DLD1 (cell line): ENCODE results near the gene ADGRF4.

ENCODE experiments used
- in situ Hi-C: cut with HindIII; loops from 2 replicates; pipeline ENCODE4 v1.10.0; 2017; ENCODE audit warnings: low sequenced_read_pairs

Gene ADGRF4, protein sequence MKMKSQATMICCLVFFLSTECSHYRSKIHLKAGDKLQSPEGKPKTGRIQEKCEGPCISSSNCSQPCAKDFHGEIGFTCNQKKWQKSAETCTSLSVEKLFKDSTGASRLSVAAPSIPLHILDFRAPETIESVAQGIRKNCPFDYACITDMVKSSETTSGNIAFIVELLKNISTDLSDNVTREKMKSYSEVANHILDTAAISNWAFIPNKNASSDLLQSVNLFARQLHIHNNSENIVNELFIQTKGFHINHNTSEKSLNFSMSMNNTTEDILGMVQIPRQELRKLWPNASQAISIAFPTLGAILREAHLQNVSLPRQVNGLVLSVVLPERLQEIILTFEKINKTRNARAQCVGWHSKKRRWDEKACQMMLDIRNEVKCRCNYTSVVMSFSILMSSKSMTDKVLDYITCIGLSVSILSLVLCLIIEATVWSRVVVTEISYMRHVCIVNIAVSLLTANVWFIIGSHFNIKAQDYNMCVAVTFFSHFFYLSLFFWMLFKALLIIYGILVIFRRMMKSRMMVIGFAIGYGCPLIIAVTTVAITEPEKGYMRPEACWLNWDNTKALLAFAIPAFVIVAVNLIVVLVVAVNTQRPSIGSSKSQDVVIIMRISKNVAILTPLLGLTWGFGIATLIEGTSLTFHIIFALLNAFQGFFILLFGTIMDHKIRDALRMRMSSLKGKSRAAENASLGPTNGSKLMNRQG

DNA sequence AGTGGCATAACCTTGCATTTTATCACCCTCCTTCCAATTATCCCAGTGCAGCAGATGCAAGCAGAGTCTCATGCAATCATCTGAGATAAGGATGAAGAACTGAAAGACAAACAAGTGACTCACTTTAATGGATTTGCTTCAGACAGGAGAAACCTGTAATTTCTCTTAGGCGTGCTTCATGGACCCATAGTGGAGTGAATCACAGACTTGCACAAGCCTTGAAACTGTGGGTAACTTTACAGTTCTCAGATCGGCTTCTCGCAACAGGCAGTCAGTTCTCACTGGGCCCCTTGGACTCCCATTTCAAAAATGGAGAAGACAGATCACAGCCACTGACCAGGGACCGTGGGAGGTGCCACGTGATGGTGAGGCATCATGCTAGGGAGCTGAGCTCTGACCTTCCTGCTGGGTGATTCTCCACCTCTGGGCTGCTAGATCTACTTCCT, at the start of gene ADGRF4:
ADGRF4 (plus strand) TSS at position 239 of the 446 bp plus-strand sequence. CDS start 8,666 bp downstream, outside the sequence.
- in situ Hi-C loops = no loop called here

DNA sequence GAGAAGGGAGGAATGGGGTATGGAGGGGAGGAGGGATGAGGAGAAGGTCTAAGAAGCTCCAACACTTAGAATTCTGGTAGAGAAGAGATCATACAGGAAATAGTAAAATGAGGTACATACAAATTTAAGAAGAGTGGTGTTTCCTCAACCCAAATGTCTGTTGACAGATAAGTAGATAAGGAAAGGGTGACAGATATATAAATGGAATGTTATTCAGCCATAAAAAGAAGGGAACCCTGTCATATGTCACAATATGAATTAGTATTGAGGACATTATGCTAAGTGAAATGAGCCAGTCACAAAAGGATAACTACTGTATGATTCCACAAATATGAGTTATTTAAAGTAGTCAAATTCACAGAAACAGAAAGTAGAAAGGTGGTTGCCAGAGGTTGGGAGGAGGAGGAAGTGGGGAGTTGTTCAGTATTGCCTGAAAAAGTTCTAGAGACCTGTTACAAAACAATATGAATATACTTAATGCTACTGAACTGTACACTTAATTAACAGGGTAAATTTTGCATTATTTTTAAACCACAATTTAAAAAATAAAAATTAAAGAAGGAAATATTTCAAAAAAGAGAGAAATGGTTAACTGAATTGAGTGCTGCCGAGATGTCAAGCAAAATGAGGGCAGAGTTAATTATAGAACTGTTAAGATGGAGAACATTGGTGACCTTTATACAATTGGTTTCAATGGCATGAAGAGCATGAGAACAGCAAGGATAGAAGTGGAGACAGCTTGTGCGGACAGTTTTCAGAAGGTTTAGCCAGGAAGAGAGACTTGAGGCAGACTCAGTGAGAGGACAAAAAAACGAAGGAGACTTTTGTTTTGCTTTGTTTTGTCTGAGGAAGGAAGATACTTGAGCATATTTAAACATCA, 47.6 kb upstream of the ADGRF4 start:
- in situ Hi-C loops = no loop called here

DNA sequence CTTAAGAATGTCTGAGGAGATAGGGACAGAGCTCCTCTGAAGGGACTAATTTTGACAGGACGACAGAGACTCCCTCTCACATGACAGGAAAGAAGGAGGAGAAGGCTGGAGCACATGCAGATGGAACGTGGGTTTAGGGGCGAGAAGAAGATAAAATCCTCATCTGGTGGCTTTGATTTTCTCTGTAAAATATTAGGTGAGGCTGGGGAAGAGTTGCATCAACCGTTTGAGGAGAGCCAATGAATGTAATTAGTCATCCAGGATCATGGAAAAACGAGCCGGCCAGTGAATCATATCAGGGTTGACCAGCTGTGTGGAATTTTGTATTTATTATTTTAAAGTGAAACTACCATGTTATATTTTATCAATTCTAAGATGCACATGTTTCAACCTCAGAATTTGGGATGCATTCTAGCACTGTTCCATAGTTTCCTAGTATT, 46.9 kb upstream of the ADGRF4 start:
- in situ Hi-C loops = no loop called here

DNA sequence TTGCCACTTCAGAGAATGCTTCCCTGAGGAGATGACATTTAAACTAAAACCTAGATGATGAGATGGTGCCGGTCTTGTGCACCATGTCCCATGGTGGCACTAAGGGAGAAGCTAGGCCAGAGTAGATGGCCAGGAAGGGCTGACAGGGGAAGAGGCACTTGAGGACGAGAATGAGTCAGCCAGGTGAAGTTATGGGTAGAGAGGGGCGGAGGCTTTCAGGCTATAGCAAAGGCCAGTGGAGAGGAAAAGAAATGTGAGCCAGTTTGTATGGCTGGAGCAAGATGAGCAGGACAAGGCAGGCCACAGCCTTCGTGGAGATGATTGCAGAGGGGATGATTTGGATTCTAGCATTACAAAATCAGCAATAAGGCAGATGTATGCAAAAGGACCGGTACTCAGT, 44.7 kb upstream of the ADGRF4 start:
- in situ Hi-C loops = no loop called here

DNA sequence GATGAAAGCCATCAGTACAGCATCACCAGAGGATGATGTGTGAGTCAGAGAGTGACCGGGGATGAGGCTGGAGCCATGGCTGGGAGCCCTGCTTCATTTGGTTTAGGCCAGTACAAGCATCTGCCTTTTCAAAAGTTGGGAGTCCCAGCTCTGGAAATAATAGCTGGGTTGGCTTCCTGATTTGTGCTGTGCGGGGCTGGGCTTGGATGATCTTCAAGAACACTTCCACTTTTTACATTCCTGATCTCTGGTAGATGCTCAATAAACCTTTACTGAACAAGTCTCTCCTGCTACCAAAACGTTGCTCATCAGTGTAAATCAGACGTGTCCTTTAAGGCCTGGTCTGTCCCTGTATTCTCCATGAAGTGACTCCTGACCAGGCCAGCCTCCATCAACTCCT, 44.1 kb upstream of the ADGRF4 start:
- in situ Hi-C loops = no loop called here

DNA sequence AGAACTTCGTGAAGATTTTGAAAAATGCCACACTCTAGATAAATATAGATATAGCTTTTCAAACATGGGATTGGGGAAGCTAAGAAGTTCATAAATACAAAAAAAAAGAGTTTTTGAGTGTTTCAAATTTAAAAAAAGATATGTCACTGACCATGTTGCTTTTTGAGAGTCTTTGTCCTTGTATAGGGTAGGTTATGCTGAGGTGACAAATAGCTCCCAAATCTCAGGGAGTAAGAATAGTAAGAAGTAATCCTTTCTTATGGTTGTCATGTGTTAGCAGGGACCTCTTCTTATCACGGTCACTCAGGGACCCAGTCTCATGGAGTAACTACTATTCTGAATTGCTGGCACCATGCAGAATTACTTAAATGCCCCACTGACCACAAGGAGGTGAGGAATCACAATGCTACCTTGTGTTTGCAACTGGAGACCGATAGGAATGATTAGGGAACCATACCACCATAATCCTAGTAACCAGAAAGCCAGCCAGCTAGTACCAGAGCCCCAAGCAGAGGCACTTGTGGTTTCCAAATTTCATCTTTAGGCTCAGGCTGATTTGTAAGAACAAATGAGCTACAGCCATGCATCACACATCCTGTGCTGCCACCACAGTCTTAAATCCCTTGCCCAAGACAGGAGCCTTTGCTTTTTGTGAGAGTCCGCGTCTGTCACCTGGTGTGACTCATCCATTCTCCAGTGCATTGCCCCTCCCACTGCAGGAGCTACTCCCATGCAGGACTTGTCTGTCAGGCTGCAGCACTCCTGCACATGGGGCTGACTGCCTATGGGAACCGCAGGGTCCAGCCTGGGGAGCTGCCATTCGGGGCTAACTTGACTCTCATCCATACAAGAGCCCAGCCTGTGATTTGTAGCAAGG, 42.4 kb upstream of the ADGRF4 start:
- in situ Hi-C loops = no loop called here

DNA sequence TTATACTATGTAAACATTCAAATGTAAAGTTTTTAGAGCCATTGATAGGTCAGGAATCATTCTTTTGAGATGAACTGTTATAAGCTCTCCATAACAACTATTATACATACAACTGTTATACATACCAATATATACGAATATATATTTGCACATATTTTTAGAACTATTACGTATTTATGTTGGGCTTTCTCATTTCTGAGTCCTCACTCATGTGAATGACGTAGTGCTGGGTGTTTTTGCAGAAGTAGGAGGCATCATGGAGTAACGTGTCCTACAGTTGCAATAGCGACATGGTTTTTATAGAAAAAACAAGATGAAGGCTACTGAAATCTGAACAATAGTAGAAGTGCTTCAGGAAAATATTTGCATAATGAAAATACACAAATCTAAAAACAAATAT, 36.4 kb upstream of the ADGRF4 start:
- in situ Hi-C loops = no loop called here

DNA sequence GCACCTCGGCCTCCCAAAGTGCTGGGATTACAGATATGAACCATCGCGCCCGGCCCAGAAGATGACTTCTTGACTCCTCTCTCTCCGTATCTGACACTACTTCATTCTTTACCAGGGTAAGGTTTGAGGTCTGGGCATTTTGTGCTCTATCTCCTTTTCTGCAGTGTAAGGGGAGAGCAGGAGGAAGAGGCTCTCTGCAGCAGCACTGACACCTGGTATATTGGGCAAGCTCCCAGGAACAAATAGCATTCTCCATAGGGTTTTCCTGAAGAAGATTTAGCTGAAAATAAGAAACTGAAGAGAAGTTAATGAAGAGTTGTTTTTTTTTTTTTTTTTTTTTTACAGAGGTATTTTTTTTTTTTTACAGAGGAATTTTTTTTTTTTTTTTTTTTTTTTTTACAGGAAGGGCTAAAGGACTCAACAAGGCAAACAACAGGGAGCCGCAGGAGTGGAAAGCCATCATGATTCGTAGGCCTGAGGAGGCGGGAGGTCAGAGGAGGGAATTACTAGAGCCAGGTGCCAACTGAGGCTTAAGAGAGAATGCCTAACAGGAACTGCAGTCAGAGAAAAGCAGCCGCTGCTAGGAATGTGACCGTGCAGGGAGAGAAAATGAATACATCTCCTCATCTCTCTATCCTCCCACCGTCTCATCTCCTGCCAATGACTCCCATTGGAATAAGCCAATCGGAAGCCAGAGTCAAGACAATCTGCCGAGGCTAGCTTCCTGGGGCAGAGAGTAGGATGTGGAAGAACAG, 34.7 kb upstream of the ADGRF4 start:
- in situ Hi-C loops = no loop called here

DNA sequence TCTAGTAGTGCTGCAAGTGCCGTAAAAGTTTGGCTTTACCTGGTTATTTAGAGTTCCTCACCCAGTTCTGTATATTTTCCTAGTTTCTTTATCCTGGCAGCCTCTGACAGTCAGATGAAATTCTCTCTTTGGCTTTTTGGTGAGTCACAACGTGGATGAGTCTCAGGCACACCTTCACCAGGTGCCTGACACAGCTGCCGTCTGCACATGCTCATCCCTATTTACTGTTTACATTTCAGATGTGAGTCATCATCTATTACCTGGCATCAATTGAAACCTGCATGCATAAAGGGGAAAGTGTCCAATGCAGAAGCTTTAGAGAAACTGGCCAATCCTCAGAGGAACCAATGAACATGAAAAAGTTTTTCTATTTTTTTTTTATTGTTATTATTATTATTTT, 33.3 kb upstream of the ADGRF4 start:
- in situ Hi-C loops = no loop called here

DNA sequence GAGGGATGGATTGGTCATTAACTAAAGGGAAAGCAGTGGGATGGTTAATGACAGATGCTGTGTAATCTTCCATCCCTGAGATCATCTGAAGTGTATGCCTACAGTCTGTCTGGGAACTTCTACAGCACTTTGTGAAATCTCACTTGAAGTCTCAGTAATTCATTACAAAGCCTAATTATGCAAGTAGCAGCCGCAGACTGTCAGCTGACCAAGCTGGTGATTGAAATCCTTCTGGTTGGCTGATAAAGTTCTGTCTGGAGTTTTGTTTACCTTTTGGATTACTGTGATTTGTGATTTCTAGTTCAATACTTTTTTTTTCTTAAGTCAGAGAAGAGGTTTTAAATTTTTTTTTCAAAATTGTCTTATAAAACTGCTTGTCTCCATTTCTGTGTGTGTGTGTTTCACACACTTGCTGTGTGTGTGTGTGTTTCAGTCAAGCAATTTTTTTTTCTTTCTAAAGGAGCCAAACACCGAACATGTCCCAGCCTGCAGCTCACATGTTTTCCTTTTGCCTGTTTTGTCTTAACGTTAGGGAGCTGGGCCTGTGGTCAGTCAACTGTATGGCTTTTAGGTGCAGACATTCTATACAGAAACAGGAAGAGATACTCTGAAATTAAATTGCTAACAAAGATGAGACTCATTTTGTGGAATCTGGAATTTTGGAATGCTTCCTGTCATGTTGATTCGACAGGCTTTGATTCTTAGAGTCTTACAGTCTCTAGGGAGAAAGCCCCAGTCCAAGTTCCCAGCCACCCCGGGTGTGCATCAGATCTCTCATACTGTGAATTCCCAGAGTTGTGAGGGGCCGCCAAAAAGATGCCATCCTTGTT, 28.5 kb upstream of the ADGRF4 start:
- in situ Hi-C loops = no loop called here

DNA sequence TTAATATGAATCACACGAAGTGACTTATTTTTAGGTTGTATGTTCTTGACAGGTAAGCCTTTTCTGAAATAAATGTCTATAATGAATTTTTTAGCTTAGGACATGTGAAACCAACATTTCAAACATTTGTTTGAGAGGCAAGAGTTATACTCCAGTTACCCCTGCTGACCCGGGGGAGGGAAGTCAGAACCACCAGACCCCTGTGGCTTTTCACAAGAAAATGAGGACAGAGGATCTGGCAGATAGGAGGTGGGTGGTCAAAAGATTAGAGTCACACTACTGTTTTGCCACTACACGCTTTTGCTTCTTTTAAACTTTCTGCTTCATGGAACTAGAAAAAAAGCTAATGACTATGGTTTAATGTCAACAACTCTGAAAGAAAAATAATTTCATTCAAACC, 27.5 kb upstream of the ADGRF4 start:
- in situ Hi-C loops = no loop called here

DNA sequence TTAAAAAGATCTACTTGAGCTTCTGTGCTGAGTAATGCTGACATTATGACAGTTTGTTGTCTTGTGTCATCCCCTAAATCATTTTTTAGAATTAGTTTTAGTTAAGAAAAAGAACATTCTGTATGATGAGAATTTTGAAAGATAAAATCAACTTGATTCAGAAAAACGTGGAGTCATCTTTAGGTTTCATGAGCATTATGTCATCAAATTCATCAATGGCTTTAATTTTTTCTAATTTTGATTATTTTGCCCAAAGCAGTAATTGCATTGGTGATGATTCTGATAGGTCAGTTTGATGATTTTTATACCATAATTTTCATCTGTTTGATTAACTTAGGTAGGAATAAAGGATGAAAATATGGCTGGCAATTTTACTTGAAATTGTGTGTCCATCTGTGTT, 26.6 kb upstream of the ADGRF4 start:
- in situ Hi-C loops = no loop called here

DNA sequence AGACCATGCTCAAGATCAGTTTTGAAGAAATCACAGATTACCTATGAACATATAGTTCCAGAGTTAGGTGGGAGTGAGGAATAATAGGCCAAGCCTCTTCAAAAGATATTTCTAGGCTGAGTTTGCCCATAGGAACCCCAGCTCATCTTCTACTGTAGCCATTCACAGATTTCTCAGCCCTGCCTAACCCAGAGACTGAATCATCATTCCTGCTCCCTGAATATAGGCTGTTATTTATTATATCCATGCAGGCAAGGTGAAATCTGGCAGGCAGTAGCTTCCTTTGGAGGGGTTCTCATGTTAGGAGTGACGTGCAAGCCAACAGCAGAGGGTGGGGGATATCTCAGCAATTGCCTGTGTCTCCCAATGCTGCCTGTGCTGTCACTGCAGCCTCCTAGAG, 25.6 kb upstream of the ADGRF4 start:
- in situ Hi-C loops = no loop called here

DNA sequence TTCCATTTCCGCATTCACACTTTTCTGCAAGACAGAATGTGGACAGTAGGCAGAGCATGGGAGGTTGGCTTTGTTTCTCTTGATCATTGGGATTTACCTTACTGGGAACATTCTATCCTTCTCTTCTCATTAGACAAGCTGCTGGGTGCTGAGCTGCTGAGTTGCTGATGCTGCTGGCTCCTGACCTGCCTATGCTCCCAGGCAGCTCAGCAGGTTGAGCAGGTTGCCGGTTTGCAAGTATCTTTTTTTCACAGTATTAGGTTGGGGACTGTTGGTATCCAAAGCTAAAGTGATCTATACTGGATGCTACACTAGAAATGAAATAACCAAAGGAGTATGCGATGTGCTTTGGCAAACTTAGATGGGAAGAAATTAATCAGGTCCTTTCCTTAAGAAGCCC, 23.7 kb upstream of the ADGRF4 start:
- in situ Hi-C loops = no loop called here

DNA sequence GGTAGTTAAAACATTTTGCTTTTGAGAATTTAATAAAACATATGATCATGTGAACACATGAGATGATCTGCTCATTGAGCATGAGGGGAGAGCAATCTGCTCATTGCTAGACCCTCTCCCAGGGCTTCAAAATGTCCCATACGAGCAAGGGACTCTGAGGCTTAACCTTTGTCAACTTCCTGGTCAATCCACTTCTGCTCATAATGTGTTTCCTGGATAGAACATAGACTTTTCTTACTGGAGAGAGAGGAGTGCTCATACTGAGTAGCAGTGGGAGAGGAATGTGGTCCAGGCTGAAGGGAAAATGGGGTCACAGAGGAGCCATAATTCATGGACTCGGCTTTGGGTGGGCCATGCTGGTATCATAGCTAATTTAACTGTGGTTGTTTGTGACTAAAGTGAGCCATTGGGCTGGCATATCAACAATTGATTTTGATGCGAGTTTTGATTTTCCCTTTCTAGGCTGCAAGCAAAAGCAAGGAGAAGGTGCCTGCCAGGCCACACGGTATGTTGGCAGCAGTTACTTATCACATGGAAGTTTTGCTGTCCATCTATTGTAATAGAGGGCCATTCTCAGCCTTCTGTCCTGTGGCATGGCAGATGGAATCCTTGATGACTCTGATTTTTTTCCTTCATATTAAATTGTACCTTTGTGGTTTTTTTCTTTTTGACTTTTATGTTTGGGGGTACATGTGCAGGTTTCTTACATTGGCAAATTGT, 20.8 kb upstream of the ADGRF4 start:
- in situ Hi-C loops = no loop called here

DNA sequence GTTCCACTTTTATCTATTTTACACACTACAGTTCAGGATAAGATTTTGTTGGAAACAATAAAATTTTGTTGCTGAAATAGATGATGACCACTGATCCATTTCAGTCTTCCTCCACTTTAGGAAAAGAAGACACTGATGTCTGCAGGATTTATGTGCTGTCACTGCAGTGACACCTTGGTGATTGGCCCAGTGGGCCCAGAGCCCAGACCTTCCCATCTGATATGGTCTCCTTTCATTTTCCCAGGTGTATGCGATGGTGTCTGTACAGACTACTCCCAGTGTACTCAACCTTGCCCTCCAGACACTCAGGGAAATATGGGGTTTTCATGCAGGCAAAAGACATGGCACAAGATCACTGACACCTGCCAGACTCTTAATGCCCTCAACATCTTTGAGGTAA, 19.6 kb upstream of the ADGRF4 start:
- in situ Hi-C loops = no loop called here

DNA sequence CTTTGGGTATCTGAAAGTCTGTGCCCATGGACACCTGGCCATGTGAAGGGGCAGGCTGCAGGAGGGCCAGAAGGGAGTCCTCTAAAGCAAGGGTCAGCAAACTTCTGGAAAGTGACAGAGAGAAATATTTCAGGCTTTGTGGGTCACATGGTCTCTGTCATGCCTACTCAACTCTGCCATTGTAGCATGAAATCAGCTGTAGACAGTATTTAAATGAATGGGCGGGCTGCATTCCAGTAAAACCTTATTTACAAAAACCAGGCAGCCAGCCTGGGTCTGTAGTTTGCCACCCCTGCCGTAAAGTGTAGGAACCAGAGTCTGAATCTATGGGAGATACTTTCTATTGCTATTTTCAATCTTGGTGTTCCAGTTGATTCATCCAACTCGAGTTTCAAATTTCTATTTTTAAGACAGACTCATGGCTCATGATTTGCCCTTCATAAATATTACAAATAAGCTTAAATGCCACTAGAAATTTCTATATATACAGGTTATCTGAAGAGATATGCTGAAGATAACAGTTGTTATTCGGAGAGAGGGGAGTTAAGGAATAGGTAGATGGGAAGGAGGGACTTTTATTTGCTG, 19.0 kb upstream of the ADGRF4 start:
- in situ Hi-C loops = no loop called here

DNA sequence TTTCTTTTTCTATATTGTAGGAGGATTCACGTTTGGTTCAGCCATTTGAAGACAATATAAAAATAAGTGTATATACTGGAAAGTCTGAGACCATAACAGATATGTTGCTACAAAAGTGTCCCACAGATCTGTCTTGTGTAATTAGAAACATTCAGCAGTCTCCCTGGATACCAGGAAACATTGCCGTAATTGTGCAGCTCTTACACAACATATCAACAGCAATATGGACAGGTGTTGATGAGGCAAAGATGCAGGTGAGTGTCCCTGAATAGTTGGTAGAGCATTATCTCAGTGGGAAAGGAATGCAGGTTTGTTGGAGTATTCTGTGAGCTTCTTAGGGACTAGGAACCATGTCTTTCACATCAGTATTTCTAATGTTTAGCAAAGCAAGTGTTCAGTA, 18.3 kb upstream of the ADGRF4 start:
- in situ Hi-C loops = no loop called here
